Mesenchymal stem cell (in vitro differentiated cells and primary cell): ENCODE data around the gene ADORA2A.

ENCODE experiments used
- DNase-seq: peaks from one replicate; pipeline ENCODE4 v3.0.0-alpha.2; 2013
- H2AFZ ChIP-seq: one replicate; pipeline ENCODE4 v1.6.1; 2013; ENCODE audit warnings: low read depth, mild to moderate bottlenecking, control low read depth, inconsistent platforms, low read length, moderate library complexity
- H2AK5ac ChIP-seq: 2 replicates; pipeline ENCODE4 v1.6.1; 2013; ENCODE audit warnings: low read length, moderate library complexity, mild to moderate bottlenecking, inconsistent platforms; ENCODE audit not compliant: severe bottlenecking
- H2BK120ac ChIP-seq: one replicate; pipeline ENCODE4 v1.6.1; 2013; ENCODE audit warnings: low read depth, mild to moderate bottlenecking, inconsistent platforms, low read length, moderate library complexity
- H2BK12ac ChIP-seq, 2 experiments: one replicate each; pipeline ENCODE4 v1.6.1; 2013; ENCODE audit warnings: inconsistent platforms in 2 of 2, low read length in 2 of 2, mild to moderate bottlenecking in 2 of 2, moderate library complexity in 2 of 2, control low read depth in 1 of 2
- H2BK15ac ChIP-seq: one replicate; pipeline ENCODE4 v1.6.1; 2013; ENCODE audit warnings: mild to moderate bottlenecking, low read depth, inconsistent platforms; ENCODE audit not compliant: poor library complexity, severe bottlenecking
- H2BK5ac ChIP-seq: 2 replicates; pipeline ENCODE4 v1.6.1; 2013; ENCODE audit warnings: low read depth, mild to moderate bottlenecking, low read length, control low read depth, inconsistent platforms; ENCODE audit not compliant: poor library complexity, severe bottlenecking
- H3K14ac ChIP-seq, 2 experiments: one replicate each; pipeline ENCODE4 v1.6.1; 2013; ENCODE audit warnings: inconsistent platforms in 2 of 2, low read length in 2 of 2, control low read depth in 1 of 2, mild to moderate bottlenecking in 1 of 2, moderate library complexity in 1 of 2
- H3K18ac ChIP-seq, 2 experiments: one replicate each; pipeline ENCODE4 v1.6.1; 2013; ENCODE audit warnings: inconsistent platforms in 2 of 2, low read length in 2 of 2, control low read depth in 1 of 2, low read depth in 1 of 2, mild to moderate bottlenecking in 1 of 2
- H3K23ac ChIP-seq, 2 experiments: one replicate each; pipeline ENCODE4 v1.6.1; 2013; ENCODE audit warnings: inconsistent platforms in 2 of 2, low read length in 2 of 2, mild to moderate bottlenecking in 2 of 2, moderate library complexity in 2 of 2, control low read depth in 1 of 2
- H3K27ac ChIP-seq: 2 replicates; pipeline ENCODE4 v1.5.1; 2013; ENCODE audit warnings: mild to moderate bottlenecking, moderate library complexity, low read length, control low read depth, inconsistent platforms; ENCODE audit not compliant: poor library complexity, severe bottlenecking
- H3K27me3 ChIP-seq, 2 experiments: 2 replicates each; pipeline versions ENCODE4 v1.6.1 to v1.7.0; 2013; ENCODE audit warnings: low read length in 2 of 2, mild to moderate bottlenecking in 2 of 2, moderate library complexity in 2 of 2, control low read depth in 1 of 2, inconsistent platforms in 1 of 2; ENCODE audit not compliant: control insufficient read depth in 1 of 2, insufficient read depth in 1 of 2
- H3K36me3 ChIP-seq, 2 experiments: 2 replicates each; pipeline versions ENCODE4 v1.6.1 to v1.7.0; 2013; ENCODE audit warnings: low read length in 2 of 2, control low read depth in 1 of 2, inconsistent platforms in 1 of 2, low read depth in 1 of 2, mild to moderate bottlenecking in 1 of 2; ENCODE audit not compliant: insufficient read depth in 2 of 2, control insufficient read depth in 1 of 2
- H3K4ac ChIP-seq, 2 experiments: one replicate each; pipeline ENCODE4 v1.6.1; 2013; ENCODE audit warnings: inconsistent platforms in 2 of 2, low read length in 2 of 2, mild to moderate bottlenecking in 2 of 2, moderate library complexity in 2 of 2, control low read depth in 1 of 2, low read depth in 1 of 2
- H3K4me1 ChIP-seq: 2 replicates; pipeline ENCODE4 v1.6.1; 2013; ENCODE audit warnings: low read depth, low read length, control low read depth; ENCODE audit not compliant: control insufficient read depth, insufficient read depth
- H3K4me2 ChIP-seq: 2 replicates; pipeline ENCODE4 v1.6.1; 2013; ENCODE audit warnings: low read length, mild to moderate bottlenecking, inconsistent platforms; ENCODE audit not compliant: poor library complexity, severe bottlenecking
- H3K4me3 ChIP-seq, 2 experiments: 2 replicates each; pipeline versions ENCODE4 v1.5.1 to v1.7.0; 2013; ENCODE audit warnings: low read length in 2 of 2, mild to moderate bottlenecking in 2 of 2, control low read depth in 1 of 2, low read depth in 1 of 2; ENCODE audit not compliant: insufficient read depth in 1 of 2
- H3K79me1 ChIP-seq: replicated peaks from 2 replicates; pipeline ENCODE4 v1.6.1; 2013; ENCODE audit warnings: mild to moderate bottlenecking, control low read depth, low read length, inconsistent platforms; ENCODE audit not compliant: poor library complexity, severe bottlenecking
- H3K9ac ChIP-seq: 2 replicates; pipeline ENCODE4 v1.7.0; 2013; ENCODE audit warnings: mild to moderate bottlenecking, low read length, moderate library complexity
- H3K9me3 ChIP-seq: 2 replicates; pipeline ENCODE4 v1.7.0; 2013; ENCODE audit warnings: mild to moderate bottlenecking, low read length; ENCODE audit not compliant: control insufficient read depth
- H4K8ac ChIP-seq: one replicate; pipeline ENCODE4 v1.6.1; 2013; ENCODE audit warnings: inconsistent platforms, mild to moderate bottlenecking, low read length, moderate library complexity
- H4K91ac ChIP-seq: one replicate; pipeline ENCODE4 v1.6.1; 2013; ENCODE audit warnings: mild to moderate bottlenecking, low read length, inconsistent platforms
- WGBS: methylation state at CpG from one replicate; pipeline ENCODE4 v1.1.7; 2013; ENCODE audit warnings: mixed read lengths; 5-methylcytosine and 5-hydroxymethylcytosine counted together

ADORA2A gene

GRCh38 chr22:24418786-24419474 is 8.5 kb upstream of the ADORA2A start:
- no peak overlapping the region for H4K8ac ChIP-seq
- peak overlapping the region in 1 of 2 experiments; percentile 44 for H3K14ac ChIP-seq
- H2BK5ac ChIP-seq: no peak overlapping the region
- no peak overlapping the region for H4K91ac ChIP-seq
- H3K79me1 ChIP-seq: no peaks in the 10 kb centered on the region
- H3K27me3 ChIP-seq: peaks cover 6% of the 10 kb centered on the region in 2 experiments
- H3K23ac ChIP-seq: no peak overlapping the region
- no peak overlapping the region for H2AFZ ChIP-seq
- no peak overlapping the region for H3K27ac ChIP-seq
- H3K18ac ChIP-seq: no peak overlapping the region
- H3K4ac ChIP-seq: no peak overlapping the region
- WGBS: 87% methylated on average over 13 of the region's 16 CpGs
- H3K9me3 ChIP-seq: no peaks in the 10 kb centered on the region
- no peak overlapping the region for H3K9ac ChIP-seq
- H3K4me2 ChIP-seq: no peak overlapping the region
- no peak overlapping the region for H3K4me3 ChIP-seq
- peaks cover 38 to 41% of the 10 kb centered on the region in 2 experiments for H3K36me3 ChIP-seq
- no peak overlapping the region for H2BK120ac ChIP-seq
- H2BK15ac ChIP-seq: no peak overlapping the region
- no peak overlapping the region for H2BK12ac ChIP-seq
- DNase-seq: no peak
- H3K4me1 ChIP-seq: peaks cover 24% of the 10 kb centered on the region
- H2AK5ac ChIP-seq: no peak overlapping the region

- H3K4ac ChIP-seq: no peak overlapping the region
- H2AK5ac ChIP-seq: no peak overlapping the region
- H2BK15ac ChIP-seq: no peak overlapping the region
- H3K27me3 ChIP-seq: peaks cover 6 to 7% of the 10 kb centered on the region in 2 experiments
- H2BK12ac ChIP-seq: no peak overlapping the region
- H3K9ac ChIP-seq: no peak overlapping the region
- no peak overlapping the region for H2BK5ac ChIP-seq
- no peak for DNase-seq
- 92% methylated on average over 7 of the region's 7 CpGs for WGBS
- H2BK120ac ChIP-seq: no peak overlapping the region
- no peaks in the 10 kb centered on the region for H3K79me1 ChIP-seq
- peaks cover 27% of the 10 kb centered on the region for H3K4me1 ChIP-seq
- no peak overlapping the region for H4K8ac ChIP-seq
- H2AFZ ChIP-seq: no peak overlapping the region
- H3K14ac ChIP-seq: peak overlapping the region in 1 of 2 experiments; percentile 44
- H3K4me3 ChIP-seq: no peak overlapping the region
- H3K18ac ChIP-seq: no peak overlapping the region
- no peak overlapping the region for H4K91ac ChIP-seq
- no peaks in the 10 kb centered on the region for H3K9me3 ChIP-seq
- no peak overlapping the region for H3K23ac ChIP-seq
- no peak overlapping the region for H3K27ac ChIP-seq
- H3K4me2 ChIP-seq: no peak overlapping the region
- H3K36me3 ChIP-seq: peaks cover 32 to 36% of the 10 kb centered on the region in 2 experiments
Observed at GRCh38 chr22:24419475-24419850, 7.9 kb upstream of the ADORA2A start.

GRCh38 chr22:24420072-24420976 is 7.1 kb upstream of the ADORA2A start:
- no peaks in the 10 kb centered on the region for H3K9me3 ChIP-seq
- H3K14ac ChIP-seq: no peak overlapping the region
- no peak overlapping the region for H4K91ac ChIP-seq
- 85% methylated on average over 18 of the region's 18 CpGs for WGBS
- H3K23ac ChIP-seq: no peak overlapping the region
- peak overlapping the region; percentile 13 for H2BK15ac ChIP-seq
- peak overlapping the region in 1 of 2 experiments; percentile 37 for H3K18ac ChIP-seq
- no peak for DNase-seq
- H3K36me3 ChIP-seq: peaks cover 25 to 28% of the 10 kb centered on the region in 2 experiments
- no peak overlapping the region for H2BK5ac ChIP-seq
- H2BK120ac ChIP-seq: no peak overlapping the region
- no peak overlapping the region for H2AK5ac ChIP-seq
- H2AFZ ChIP-seq: no peak overlapping the region
- H2BK12ac ChIP-seq: peak overlapping the region in 1 of 2 experiments; percentile 18
- H3K4me3 ChIP-seq: no peak overlapping the region
- H3K4ac ChIP-seq: peak overlapping the region in 1 of 2 experiments; percentile 10
- H3K27ac ChIP-seq: no peak overlapping the region
- H3K27me3 ChIP-seq: peaks cover 9 to 14% of the 10 kb centered on the region in 2 experiments
- H3K4me1 ChIP-seq: peaks cover 28% of the 10 kb centered on the region
- no peak overlapping the region for H3K9ac ChIP-seq
- H3K4me2 ChIP-seq: no peak overlapping the region
- no peaks in the 10 kb centered on the region for H3K79me1 ChIP-seq
- H4K8ac ChIP-seq: no peak overlapping the region

GRCh38 chr22:24420977-24421343 is 6.4 kb upstream of the ADORA2A start:
- peaks cover 20 to 23% of the 10 kb centered on the region in 2 experiments for H3K36me3 ChIP-seq
- no peak for DNase-seq
- H2BK15ac ChIP-seq: no peak overlapping the region
- H3K18ac ChIP-seq: no peak overlapping the region
- no peak overlapping the region for H2BK5ac ChIP-seq
- H3K14ac ChIP-seq: no peak overlapping the region
- no peak overlapping the region for H4K91ac ChIP-seq
- H3K4me1 ChIP-seq: peaks cover 28% of the 10 kb centered on the region
- H3K9me3 ChIP-seq: no peaks in the 10 kb centered on the region
- H3K9ac ChIP-seq: no peak overlapping the region
- H2AK5ac ChIP-seq: no peak overlapping the region
- H3K27ac ChIP-seq: no peak overlapping the region
- WGBS: 89% methylated on average over 11 of the region's 11 CpGs
- H3K23ac ChIP-seq: no peak overlapping the region
- no peak overlapping the region for H2BK12ac ChIP-seq
- H2BK120ac ChIP-seq: no peak overlapping the region
- H3K4me3 ChIP-seq: no peak overlapping the region
- no peak overlapping the region for H2AFZ ChIP-seq
- H3K27me3 ChIP-seq: peaks cover 9 to 20% of the 10 kb centered on the region in 2 experiments
- H3K4ac ChIP-seq: peak overlapping the region in 1 of 2 experiments; percentile 10
- no peaks in the 10 kb centered on the region for H3K79me1 ChIP-seq
- no peak overlapping the region for H3K4me2 ChIP-seq
- no peak overlapping the region for H4K8ac ChIP-seq
